Esophagus squamous epithelium (tissue), 5 donors: ENCODE data around the gene TPM4. TPM values are rescaled to one million over a fixed set of nuclear protein-coding genes. Genes with fewer than 3 reads are reported as not detected.
"Not testable (repeated sequence)": the region's sequence is repeated elsewhere in the genome, so short reads cannot be mapped to it uniquely, and the experiment has no call there.

Source experiments
- DNase-seq: peaks from one replicate; lab custom pipeline; 2025; lab: John Stamatoyannopoulos, UW
- H3K27ac ChIP-seq, 4 donors: fragments of 200-600 bp; sonication (generic); one replicate each; pipeline ENCODE4 v1.5.1; 2016 to 2019; ENCODE audit warnings: mild to moderate bottlenecking in 1 of 4
- H3K27me3 ChIP-seq, 4 donors: fragments of 200-600 bp; sonication (generic); 1 replicate in 3 of 4; 2 replicates in 1 of 4; pipeline versions ENCODE4 v1.5.1 to v1.6.0; 2017 to 2021; ENCODE audit warnings: antibody characterized with exemption in 1 of 4
- H3K36me3 ChIP-seq, 3 donors: fragments of 200-600 bp; sonication (generic); one replicate each; pipeline ENCODE4 v1.5.1; 2016 to 2019
- H3K4me1 ChIP-seq, 3 donors: fragments of 200-600 bp; sonication (generic); one replicate each; pipeline ENCODE4 v1.5.1; 2017 to 2019
- H3K4me3 ChIP-seq, 4 donors: fragments of 200-600 bp; sonication (generic); 1 replicate in 3 of 4; 2 replicates in 1 of 4; pipeline ENCODE4 v1.5.1; 2016 to 2019; ENCODE audit warnings: mild to moderate bottlenecking in 2 of 4, moderate library complexity in 1 of 4
- H3K9me3 ChIP-seq, 3 donors: fragments of 200-600 bp; sonication (generic); one replicate each; pipeline ENCODE4 v1.5.1; 2016 to 2019
- POLR2A ChIP-seq, 4 donors: fragments of 450-650 bp; IDR thresholded peaks; one replicate each; pipeline ENCODE4 v1.6.1; 2017; ENCODE audit warnings: antibody characterized with exemption in 4 of 4, mild to moderate bottlenecking in 4 of 4, moderate library complexity in 3 of 4
- WGBS, 2 donors: methylation state at CpG; one replicate each; pipeline ENCODE4 v1.1.5; 2018; 5-methylcytosine and 5-hydroxymethylcytosine counted together
- intact Hi-C: fragments of 100-400 bp; cut with DNase I; formaldehyde crosslinking; loops from one replicate; pipeline ENCODE4 v1.15.0; 2022
- total RNA-seq, 4 donors: library from RNA; depleted of rRNA; stranded (reverse); fragments of >200 nt; gene quantifications; one replicate each; pipeline ENCODE4 v1.1.0, GENCODE V29; 2016
- TF ChIP-seq, protein P1 (sequence below), 6 experiments: fragments of 450-650 bp in 4 of 6; fragments of 200-600 bp in 2 of 6; sonication (generic) in 2 of 6; IDR thresholded peaks; one replicate each; pipeline ENCODE4 v1.5.1; 2016 to 2019; ENCODE audit warnings: antibody characterized with exemption in 6 of 6, mild to moderate bottlenecking in 4 of 6, moderate library complexity in 4 of 6
- donor health status: DM: yes; HTN: yes; CAD: no.

The TPM4 gene
- total RNA-seq, 4 donors from 2014 or later: 307 to 577 (median 369) TPM

DNA sequence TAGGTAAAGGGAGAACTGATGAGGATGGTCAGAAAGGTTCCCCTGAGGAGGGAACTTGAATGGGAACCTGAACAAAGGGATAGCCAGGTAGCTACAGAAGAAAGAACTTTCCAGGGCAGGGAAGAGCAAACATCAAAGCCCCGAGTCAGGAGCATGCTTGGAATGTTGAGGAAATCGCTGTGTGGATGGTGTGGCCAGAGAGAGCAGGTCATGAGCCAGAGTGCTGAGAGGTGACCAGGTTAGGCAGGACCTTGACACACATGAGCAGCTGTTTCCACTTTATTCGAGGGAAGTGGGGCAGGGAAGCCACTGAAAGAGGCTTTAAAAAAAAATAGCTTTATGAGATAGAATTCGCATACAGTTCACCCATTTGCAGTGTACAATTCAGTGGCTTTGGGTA lies 39.8 kb downstream of the TPM4 start:
- no peak overlapping the region for H3K4me3 ChIP-seq
- H3K9me3 ChIP-seq: no peaks in the 10 kb centered on the region
- H3K4me1 ChIP-seq: peaks cover 13 to 60% (median 28%) of the 10 kb centered on the region in 3 donors
- peak overlapping the region in 1 of 4 donors; percentile 34 for H3K27ac ChIP-seq
- intact Hi-C loops: loop anchor here (10.0 kb wide), 1 partner anchor 51 kb away; no protein-coding TSS in a partner anchor
- WGBS, 2 donors: 68 to 76% methylated on average over 4 of the region's 4 CpGs
- peaks cover 2 to 62% (median 24%) of the 10 kb centered on the region in 3 donors for H3K36me3 ChIP-seq
- no peak for TF ChIP-seq POLR2A (IDR thresholded peaks at IDR 0.05)
- TF ChIP-seq, protein P1, sequence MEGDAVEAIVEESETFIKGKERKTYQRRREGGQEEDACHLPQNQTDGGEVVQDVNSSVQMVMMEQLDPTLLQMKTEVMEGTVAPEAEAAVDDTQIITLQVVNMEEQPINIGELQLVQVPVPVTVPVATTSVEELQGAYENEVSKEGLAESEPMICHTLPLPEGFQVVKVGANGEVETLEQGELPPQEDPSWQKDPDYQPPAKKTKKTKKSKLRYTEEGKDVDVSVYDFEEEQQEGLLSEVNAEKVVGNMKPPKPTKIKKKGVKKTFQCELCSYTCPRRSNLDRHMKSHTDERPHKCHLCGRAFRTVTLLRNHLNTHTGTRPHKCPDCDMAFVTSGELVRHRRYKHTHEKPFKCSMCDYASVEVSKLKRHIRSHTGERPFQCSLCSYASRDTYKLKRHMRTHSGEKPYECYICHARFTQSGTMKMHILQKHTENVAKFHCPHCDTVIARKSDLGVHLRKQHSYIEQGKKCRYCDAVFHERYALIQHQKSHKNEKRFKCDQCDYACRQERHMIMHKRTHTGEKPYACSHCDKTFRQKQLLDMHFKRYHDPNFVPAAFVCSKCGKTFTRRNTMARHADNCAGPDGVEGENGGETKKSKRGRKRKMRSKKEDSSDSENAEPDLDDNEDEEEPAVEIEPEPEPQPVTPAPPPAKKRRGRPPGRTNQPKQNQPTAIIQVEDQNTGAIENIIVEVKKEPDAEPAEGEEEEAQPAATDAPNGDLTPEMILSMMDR (IDR thresholded peaks at IDR 0.05): no peak
- DNase-seq: no peak
- H3K27me3 ChIP-seq: no peaks in the 10 kb centered on the region

DNA sequence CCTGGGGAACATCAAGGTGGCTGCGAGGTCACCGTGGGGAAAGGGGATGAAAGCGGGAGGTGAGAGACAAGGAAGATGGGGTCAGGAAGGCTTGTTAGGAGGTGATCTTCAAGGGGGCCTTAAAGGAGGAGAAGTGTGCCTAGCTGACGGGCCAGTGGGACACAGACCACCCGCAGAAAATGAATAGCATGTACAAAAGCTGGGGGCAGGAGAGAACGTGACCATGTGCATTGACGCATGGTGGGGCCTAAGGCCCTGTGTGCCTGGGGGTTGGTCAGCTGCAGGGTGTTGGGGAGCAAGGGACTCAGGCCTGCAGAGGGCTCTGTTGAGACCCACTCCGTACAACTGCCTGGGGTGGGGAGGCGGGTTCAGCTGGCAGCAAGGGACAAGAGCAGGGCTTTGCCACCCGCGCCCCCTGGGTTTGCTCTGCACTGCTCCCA lies 41.3 kb downstream of the TPM4 start:
- intact Hi-C loops: loop anchor here (10.0 kb wide), 1 partner anchor 53 kb away; no protein-coding TSS in a partner anchor
- Histone ChIP-seq H3K27ac (peak overlapping the region in 2 of 4 donors; percentile 55 to 72), H3K4me1 (peaks cover 9 to 67% (median 29%) of the 10 kb centered on the region in 3 donors), H3K4me3 (no peak overlapping the region), H3K9me3 (no peaks in the 10 kb centered on the region), H3K36me3 (peaks cover 18 to 77% (median 31%) of the 10 kb centered on the region in 3 donors), H3K27me3 (no peaks in the 10 kb centered on the region)
- DNase-seq: no peak
- TF ChIP-seq, protein P1 (IDR thresholded peaks at IDR 0.05): no peak
- no peak for TF ChIP-seq POLR2A (IDR thresholded peaks at IDR 0.05)
- 79 to 82% methylated on average over 9 to 11 of the region's 11 CpGs for WGBS, 2 donors

DNA sequence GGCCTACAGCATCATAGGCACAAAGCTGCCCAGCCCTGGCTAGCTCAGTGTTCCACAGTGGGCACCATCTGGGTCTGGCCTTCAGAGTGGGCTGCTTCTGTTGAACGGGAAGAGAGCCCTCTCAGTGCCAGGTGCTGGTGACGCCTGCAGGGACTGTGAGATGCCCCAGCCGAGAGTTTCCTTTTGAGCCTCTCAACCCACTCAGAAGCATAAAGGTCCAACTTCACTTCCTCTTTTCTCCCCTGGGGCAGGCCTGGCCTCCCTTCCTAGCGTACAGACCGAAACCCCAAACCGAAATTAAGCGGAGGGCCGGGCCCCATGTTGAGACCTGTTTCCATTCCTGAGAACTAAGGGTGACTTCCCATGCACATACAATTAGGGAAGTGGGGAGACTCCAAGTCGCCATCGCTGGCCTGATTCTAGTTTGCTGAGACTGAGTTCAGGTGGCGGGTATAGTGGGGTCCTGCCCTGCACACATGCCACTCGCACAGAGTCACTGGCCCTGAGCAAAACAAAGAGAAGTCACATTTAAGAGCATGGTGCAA lies 42.3 kb downstream of the TPM4 start:
- Histone ChIP-seq H3K27ac (peak overlapping the region in 2 of 4 donors; percentile 55 to 72), H3K4me1 (peaks cover 3 to 58% (median 20%) of the 10 kb centered on the region in 3 donors), H3K27me3 (no peaks in the 10 kb centered on the region), H3K9me3 (no peaks in the 10 kb centered on the region), H3K4me3 (no peak overlapping the region), H3K36me3 (peaks cover 23 to 87% (median 38%) of the 10 kb centered on the region in 3 donors)
- TF ChIP-seq POLR2A (IDR thresholded peaks at IDR 0.05): no peak
- TF ChIP-seq, protein P1 (IDR thresholded peaks at IDR 0.05): no peak
- intact Hi-C loops: loop anchor here (10.0 kb wide), 1 partner anchor 54 kb away; no protein-coding TSS in a partner anchor
- peak; percentile 35 for DNase-seq
- WGBS, 2 donors: 67 to 83% methylated on average over 9 to 11 of the region's 12 CpGs

DNA sequence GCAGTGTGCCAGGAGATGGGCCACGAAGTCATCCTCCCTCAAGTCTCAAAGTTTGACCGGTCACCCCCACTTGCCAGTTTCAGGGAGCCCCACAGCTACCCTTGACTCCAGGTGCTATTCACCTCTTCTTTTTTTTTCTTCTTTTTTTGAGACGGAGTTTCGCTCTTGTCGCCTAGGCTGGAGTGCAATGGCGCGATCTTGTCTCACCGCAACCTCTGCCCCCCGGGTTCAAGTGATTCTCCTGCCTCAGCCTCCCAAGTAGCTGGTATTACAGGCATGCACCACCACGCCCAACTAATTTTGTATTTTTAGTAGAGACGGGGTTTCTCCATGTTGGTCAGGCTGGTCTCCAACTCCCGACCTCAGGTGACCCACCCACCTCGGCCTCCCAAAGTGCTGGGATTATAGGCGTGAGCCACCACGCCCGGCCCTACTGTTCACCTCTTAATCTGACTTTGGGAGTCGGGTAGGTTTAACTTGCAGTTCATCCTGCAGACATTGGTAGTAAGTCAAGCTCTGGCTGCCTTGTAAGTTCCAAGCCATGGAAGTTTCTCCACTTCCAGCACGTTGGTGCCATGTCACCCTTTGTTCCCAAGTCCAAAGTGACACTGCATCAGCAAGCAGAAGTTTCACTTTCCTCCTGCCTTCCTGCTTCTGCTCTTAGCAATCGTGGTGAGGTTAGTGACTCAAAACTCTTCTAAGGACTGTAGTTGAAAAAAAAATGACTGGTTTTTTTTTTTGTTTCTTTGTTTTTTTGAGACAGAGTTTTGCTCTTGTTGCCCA lies 43.0 kb downstream of the TPM4 start:
- intact Hi-C loops: loop anchor here (10.0 kb wide), 1 partner anchor 54 kb away; no protein-coding TSS in a partner anchor
- H3K36me3 ChIP-seq: peaks cover 23 to 89% (median 45%) of the 10 kb centered on the region in 3 donors
- DNase-seq, H3K27me3 ChIP-seq, H3K9me3 ChIP-seq, H3K4me3 ChIP-seq: not testable (repeated sequence)
- peaks cover 3 to 51% (median 16%) of the 10 kb centered on the region in 3 donors for H3K4me1 ChIP-seq
- peak overlapping the region in 3 of 4 donors; percentile 13 to 72 (median 55) for H3K27ac ChIP-seq
- WGBS, 2 donors: 64 to 71% methylated on average over 13 to 19 of the region's 19 CpGs

DNA sequence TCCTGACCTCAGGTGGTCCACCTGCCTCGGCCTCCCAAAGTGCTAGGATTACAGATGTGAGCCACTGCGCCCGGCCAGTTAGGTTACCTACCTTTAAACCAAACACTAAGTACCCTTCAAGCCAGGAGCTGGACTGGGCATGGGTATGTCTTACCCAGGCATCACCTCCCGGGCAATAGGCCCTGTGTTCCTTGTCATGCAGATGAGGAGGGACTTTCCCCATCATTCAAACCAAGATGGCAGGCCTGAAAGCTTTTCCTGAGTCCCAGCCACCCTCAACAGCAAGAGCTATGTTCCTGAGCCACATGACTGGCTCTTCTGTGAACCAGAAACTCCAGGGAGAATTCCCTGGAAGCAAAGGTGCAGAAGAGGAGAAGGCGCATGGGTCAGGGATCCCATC lies 44.8 kb downstream of the TPM4 start:
- H3K9me3 ChIP-seq: no peaks in the 10 kb centered on the region
- H3K4me1 ChIP-seq: peaks cover 3 to 32% (median 6%) of the 10 kb centered on the region in 3 donors
- no peaks in the 10 kb centered on the region for H3K27me3 ChIP-seq
- no peak for TF ChIP-seq POLR2A (IDR thresholded peaks at IDR 0.05)
- TF ChIP-seq, protein P1 (IDR thresholded peaks at IDR 0.05): no peak
- DNase-seq: no peak
- H3K36me3 ChIP-seq: peaks cover 30 to 98% (median 59%) of the 10 kb centered on the region in 3 donors
- WGBS, 2 donors: 50 to 84% methylated on average over 2 to 5 of the region's 5 CpGs
- no peak overlapping the region for H3K4me3 ChIP-seq
- intact Hi-C loops: no loop called here
- H3K27ac ChIP-seq: peak overlapping the region in 3 of 4 donors; percentile 12 to 59 (median 34)
